Mesothelial cell of epicardium (in vitro differentiated cells): Measurements from ENCODE around the gene CPSF3. TPM values are rescaled to one million over a fixed set of nuclear protein-coding genes. Genes with fewer than 3 reads are reported as not detected.
A peak's percentile ranks its signal among the peaks of the same experiment; 100 is the strongest.

Experiments
- DNase-seq, 2 experiments: peaks; one replicate each; pipeline ENCODE4 v3.0.0; 2021; ENCODE audit warnings: low spot score in 2 of 2; ENCODE audit not compliant: unreplicated experiment in 2 of 2
- H3K27ac Mint-ChIP-seq: 2 replicates; pipeline ENCODE4 v1.8.0; 2021; ENCODE audit warnings: mixed read lengths
- H3K27me3 Mint-ChIP-seq: 2 replicates; pipeline ENCODE4 v1.8.0; 2021; ENCODE audit warnings: low read depth, mixed read lengths
- H3K36me3 Mint-ChIP-seq: 2 replicates; pipeline ENCODE4 v1.8.0; 2021; ENCODE audit warnings: mixed read lengths
- H3K4me1 Mint-ChIP-seq: 2 replicates; pipeline ENCODE4 v1.8.0; 2021; ENCODE audit warnings: mixed read lengths
- H3K4me3 Mint-ChIP-seq: 2 replicates; pipeline ENCODE4 v1.8.0; 2021; ENCODE audit warnings: mild to moderate bottlenecking, moderate library complexity, mixed read lengths
- H3K9me3 Mint-ChIP-seq: 2 replicates; pipeline ENCODE4 v1.8.0; 2021; ENCODE audit warnings: mixed read lengths
- CTCF ChIP-seq: fragments of 200-600 bp; sonication (generic); IDR thresholded peaks from one replicate; pipeline ENCODE4 v1.5.0; 2021; ENCODE audit warnings: antibody characterized with exemption; ENCODE audit not compliant: unreplicated experiment
- total RNA-seq: library from RNA; stranded (reverse); gene quantifications from 3 replicates; pipeline ENCODE4 v1.2.1, GENCODE V29; 2021

CPSF3 gene
- total RNA-seq, 1 donor from 2014 or later: 45.1 TPM

GRCh38 chr2:9398881-9399780, 24.3 kb upstream of the CPSF3 start:
- Mint-ChIP-seq H3K27me3 (no peaks in the 10 kb centered on the region), H3K36me3 (peaks cover 11% of the 10 kb centered on the region), H3K9me3 (no peaks in the 10 kb centered on the region), H3K27ac (peak overlapping the region; percentile 59), H3K4me1 (peaks cover 10% of the 10 kb centered on the region), H3K4me3 (no peak overlapping the region)
- TF ChIP-seq CTCF: no peak
- no peak for DNase-seq

GRCh38 chr2:9400268-9401058, 23.0 kb upstream of the CPSF3 start:
- H3K9me3 Mint-ChIP-seq: no peaks in the 10 kb centered on the region
- no peak for TF ChIP-seq CTCF
- H3K36me3 Mint-ChIP-seq: peaks cover 3% of the 10 kb centered on the region
- peak overlapping the region; percentile 89 for H3K27ac Mint-ChIP-seq
- H3K4me1 Mint-ChIP-seq: peaks cover 10% of the 10 kb centered on the region
- H3K27me3 Mint-ChIP-seq: no peaks in the 10 kb centered on the region
- DNase-seq: no peak
- H3K4me3 Mint-ChIP-seq: no peak overlapping the region

GRCh38 chr2:9401059-9401547, 22.4 kb upstream of the CPSF3 start:
- H3K27me3 Mint-ChIP-seq: no peaks in the 10 kb centered on the region
- H3K9me3 Mint-ChIP-seq: no peaks in the 10 kb centered on the region
- H3K27ac Mint-ChIP-seq: peak overlapping the region; percentile 67
- H3K4me1 Mint-ChIP-seq: peaks cover 10% of the 10 kb centered on the region
- DNase-seq: no peak
- H3K4me3 Mint-ChIP-seq: no peak overlapping the region
- peaks cover 3% of the 10 kb centered on the region for H3K36me3 Mint-ChIP-seq
- no peak for TF ChIP-seq CTCF

- Mint-ChIP-seq H3K9me3 (no peaks in the 10 kb centered on the region), H3K4me1 (peaks cover 12% of the 10 kb centered on the region), H3K4me3 (no peak overlapping the region), H3K27me3 (no peaks in the 10 kb centered on the region), H3K36me3 (peaks cover 3% of the 10 kb centered on the region), H3K27ac (no peak overlapping the region)
- TF ChIP-seq CTCF: no peak
- no peak for DNase-seq
These were observed 21.6 kb upstream of the CPSF3 start for GRCh38 chr2:9401646-9402371.

- no peak for DNase-seq
- no peak overlapping the region for H3K4me3 Mint-ChIP-seq
- TF ChIP-seq CTCF: no peak
- peaks cover under 1% of the 10 kb centered on the region for H3K36me3 Mint-ChIP-seq
- no peaks in the 10 kb centered on the region for H3K9me3 Mint-ChIP-seq
- no peak overlapping the region for H3K27ac Mint-ChIP-seq
- peaks cover 23% of the 10 kb centered on the region for H3K4me1 Mint-ChIP-seq
- no peaks in the 10 kb centered on the region for H3K27me3 Mint-ChIP-seq
These were observed 19.5 kb upstream of the CPSF3 start for GRCh38 chr2:9403924-9404323.
